Epidermal melanocyte (primary cell): ENCODE measurements around the gene CMPK1.
A peak's percentile ranks its signal among the peaks of the same experiment; 100 is the strongest.
"Not testable (repeated sequence)": the region's sequence is repeated elsewhere in the genome, so short reads cannot be mapped to it uniquely, and the experiment has no call there.

Experiments used
- DNase-seq: peaks from one replicate; pipeline ENCODE4 v3.0.0; 2011; ENCODE audit warnings: low spot score; ENCODE audit not compliant: insufficient read length

Gene CMPK1, protein sequence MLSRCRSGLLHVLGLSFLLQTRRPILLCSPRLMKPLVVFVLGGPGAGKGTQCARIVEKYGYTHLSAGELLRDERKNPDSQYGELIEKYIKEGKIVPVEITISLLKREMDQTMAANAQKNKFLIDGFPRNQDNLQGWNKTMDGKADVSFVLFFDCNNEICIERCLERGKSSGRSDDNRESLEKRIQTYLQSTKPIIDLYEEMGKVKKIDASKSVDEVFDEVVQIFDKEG

GRCh38 chr1:47333578-47333921 is at the start of gene CMPK1:
TSS of gene CMPK1 (plus strand) at chr1:47333790. CDS start at chr1:47333946, 156 bp downstream.
- DNase-seq: peak; percentile 75

- not testable (repeated sequence) for DNase-seq
Measured at GRCh38 chr1:47288116-47288515, 45.5 kb upstream of the CMPK1 start.

GRCh38 chr1:47294863-47295262 is 38.7 kb upstream of the CMPK1 start:
- DNase-seq: not testable (repeated sequence)

GRCh38 chr1:47295579-47295978 is 38.0 kb upstream of the CMPK1 start:
- no peak for DNase-seq

- no peak for DNase-seq
Measured at GRCh38 chr1:47298025-47298699, 35.4 kb upstream of the CMPK1 start.

GRCh38 chr1:47302472-47302871 is 31.1 kb upstream of the CMPK1 start:
- DNase-seq: no peak

GRCh38 chr1:47309427-47309826 is 24.2 kb upstream of the CMPK1 start:
- DNase-seq: no peak

- DNase-seq: peak; percentile 92
Measured at GRCh38 chr1:47313915-47314664, 19.5 kb upstream of the CMPK1 start, which contains the start of gene STIL. TSS of gene STIL (minus strand) at chr1:47314147. CDS start at chr1:47310319, 3,828 bp downstream.

GRCh38 chr1:47317841-47318240 is 15.7 kb upstream of the CMPK1 start:
- DNase-seq: no peak

DNA sequence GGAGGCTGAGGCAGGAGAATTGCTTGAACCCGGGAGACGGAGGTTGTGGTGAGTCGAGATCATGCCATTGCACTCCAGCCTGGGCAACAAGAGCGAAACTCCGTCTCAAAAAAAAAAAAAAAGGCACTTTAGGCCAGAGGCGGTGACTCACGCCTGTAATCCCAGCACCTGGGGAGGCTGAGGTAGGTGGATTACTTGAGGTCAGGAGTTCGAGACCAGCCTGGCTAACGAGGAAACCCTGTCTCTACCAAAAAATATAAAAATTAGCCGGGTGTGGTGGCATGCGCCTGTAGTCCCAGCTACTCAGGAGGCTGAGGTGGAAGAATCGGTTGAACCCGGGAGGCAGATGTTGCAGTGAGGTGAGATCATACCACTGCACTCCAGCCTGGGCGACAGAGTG is 13.6 kb upstream of the CMPK1 start:
- DNase-seq: not testable (repeated sequence)

GRCh38 chr1:47323599-47324031 is 10.0 kb upstream of the CMPK1 start:
- no peak for DNase-seq

- DNase-seq: no peak
Measured at GRCh38 chr1:47324682-47325081, 8.9 kb upstream of the CMPK1 start.

GRCh38 chr1:47325528-47325927 is 8.1 kb upstream of the CMPK1 start:
- DNase-seq: no peak

DNA sequence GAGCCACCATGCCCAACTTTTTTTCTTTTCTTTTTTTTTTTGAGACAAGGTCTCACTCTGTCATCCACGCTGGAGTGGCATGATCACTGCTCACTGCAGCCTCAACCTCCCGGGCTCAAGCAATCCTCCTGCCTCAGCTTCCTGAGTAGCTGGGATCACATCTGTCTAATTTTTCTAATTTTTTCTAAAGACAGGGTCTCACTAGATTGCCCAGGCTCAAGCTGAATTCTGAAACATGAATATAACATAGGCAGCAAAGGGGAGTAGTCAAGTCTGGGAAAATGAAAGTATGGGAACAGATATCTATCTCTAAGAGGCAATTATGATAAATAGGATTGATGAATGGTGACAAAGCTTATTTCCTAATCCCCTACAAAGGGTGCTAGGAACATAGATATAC is 7.3 kb upstream of the CMPK1 start:
- DNase-seq: no peak

GRCh38 chr1:47328992-47329391 is 4.6 kb upstream of the CMPK1 start:
- DNase-seq: no peak

GRCh38 chr1:47330212-47330611 is 3.4 kb upstream of the CMPK1 start:
- DNase-seq: peak; percentile 26

DNA sequence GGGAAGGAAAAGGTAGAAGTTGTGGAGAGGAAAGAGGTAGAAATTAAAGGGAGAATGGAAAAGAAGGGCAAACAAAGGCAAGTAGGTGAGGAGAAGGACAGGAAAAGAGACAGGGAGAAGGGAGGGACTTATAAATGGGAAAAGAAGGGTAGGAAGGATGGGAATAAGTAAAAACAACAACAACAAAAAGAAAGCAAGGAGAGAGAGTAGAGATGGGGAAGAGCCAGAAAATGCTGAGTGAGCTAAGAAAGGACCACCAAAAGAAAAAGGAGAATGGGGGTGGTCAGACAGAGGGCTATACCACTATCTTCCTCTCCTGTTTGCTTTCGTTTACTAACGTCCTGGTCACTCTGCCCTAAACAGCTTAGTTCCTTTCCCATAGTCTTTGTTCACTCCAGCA is 1.7 kb upstream of the CMPK1 start:
- DNase-seq: no peak

DNA sequence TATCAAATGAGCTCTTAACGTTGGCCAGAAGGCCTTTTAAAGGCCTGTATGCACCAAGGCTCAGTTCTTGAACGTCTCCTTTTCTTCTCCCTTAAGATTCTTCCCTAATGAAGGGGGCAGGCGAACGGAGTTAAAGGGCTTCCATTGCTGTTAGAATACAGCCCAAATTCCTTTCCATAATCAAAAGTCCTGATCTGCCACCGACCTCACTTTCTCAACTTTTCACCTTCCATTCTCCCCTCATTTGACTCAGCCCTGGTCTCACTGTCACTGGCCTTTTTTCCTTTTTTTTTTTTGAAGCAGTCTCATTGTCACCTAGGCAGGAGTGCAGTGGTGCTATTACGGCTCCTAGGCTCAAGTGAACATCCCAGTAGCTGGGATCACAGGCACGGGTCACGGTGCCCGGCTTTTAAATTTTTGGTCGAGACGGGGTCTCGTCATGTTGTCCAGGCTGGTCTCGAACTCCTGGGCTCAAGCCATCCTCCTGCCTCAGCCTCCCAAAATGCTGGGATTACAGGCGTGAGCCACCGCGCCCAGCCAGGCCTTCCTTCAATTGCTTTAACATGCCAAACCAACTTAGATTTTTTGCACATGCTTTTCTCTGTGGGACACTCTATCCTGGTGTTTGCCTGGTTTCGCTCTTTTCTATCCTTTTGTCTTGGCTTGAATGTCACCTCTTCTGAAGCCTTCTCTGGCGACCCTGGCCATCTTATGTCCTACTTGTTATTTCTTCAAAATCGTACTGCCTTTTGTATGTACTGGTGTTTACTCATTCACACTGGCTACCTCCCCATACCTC is 612 bp upstream of the CMPK1 start:
- DNase-seq: no peak

DNA sequence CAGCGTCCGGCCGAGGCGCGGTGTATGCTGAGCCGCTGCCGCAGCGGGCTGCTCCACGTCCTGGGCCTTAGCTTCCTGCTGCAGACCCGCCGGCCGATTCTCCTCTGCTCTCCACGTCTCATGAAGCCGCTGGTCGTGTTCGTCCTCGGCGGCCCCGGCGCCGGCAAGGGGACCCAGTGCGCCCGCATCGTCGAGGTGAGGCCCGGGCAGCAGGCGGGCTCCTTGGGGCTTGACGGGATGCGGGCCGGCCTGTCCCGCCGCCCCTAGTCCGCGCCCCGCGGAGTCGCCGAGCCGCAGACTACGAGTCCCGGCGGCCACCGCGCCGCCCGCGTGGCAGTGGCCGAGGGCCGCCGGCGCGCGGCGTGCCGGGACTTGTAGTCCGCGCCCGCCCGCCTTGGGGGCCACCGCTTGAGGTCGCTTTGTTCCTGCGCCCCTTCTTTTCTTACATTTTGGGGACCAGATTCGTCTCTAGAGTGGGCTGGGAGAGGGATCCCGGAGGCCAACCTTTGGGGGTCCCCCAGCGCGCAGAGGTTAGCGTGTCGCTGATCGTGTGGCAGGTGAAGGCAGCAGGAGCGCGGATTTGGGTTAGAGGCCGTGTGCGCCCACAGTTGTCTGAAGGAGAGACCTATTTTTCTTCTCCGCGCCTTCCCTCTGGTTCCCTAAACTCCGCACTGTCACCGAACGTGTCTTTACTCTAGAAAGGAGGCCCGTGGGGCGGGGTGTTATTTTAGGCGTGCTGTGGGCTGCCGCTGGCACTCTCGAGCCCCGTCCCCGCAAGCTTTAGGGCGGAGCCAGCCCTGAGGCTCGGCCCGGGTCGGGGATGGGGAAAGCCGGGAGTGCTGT is 553 bp downstream of the CMPK1 start:
- DNase-seq: peak; percentile 88

DNA sequence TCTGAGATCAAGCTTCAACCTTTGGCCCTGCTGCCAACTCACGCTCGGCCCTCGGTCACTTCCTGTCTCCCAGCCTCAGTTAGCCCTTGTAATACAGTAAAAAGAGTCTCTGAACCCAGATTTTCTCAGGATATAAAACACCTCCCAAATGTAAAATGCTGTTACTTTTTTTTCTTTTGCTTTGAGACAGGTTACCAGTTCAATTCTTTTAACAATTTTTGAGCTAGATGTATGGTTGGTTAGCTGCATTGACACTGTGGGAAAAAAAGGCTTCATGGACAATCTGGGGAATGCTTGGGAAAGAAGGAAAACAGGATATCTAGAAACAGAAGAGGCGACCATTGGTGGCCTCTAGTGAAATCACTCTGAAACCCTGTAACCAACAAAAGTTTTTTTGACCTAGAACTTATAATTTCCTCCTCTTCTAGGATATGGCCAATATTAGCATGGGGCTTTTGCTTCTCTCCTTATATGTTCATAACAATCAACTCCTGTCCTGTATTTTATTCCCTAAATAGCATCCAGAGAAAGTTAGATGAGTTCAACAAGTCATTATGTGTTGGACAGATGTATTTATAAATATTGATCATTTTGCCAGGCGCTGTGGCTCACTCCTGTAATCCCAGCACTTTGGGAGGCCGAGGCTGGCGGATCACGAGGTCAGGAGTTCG is 1.3 kb downstream of the CMPK1 start:
- DNase-seq: no peak
